HepG2 (cell line): ENCODE measurements around the gene ELAVL2. TPM values are rescaled to one million over a fixed set of nuclear protein-coding genes. Genes with fewer than 3 reads are reported as not detected.
A peak's percentile ranks its signal among the peaks of the same experiment; 100 is the strongest.

Experiments
- ATAC-seq: fragments of 200-7000 bp; cut with Tn5 transposase; 3 replicates; pipeline ENCODE4 v1.9.1; 2020; ENCODE audit warnings: mild to moderate bottlenecking, moderate library complexity
- BruUV-seq: library from RNA; stranded (reverse); fragments of 400-500 nt; replicated peaks from 2 replicates; lab custom pipeline; 2021; lab: Mats Ljungman, UMichigan
- CTCF ChIA-PET: fragments of 300-600 bp; formaldehyde crosslinking; extraction: SDS; loops from one replicate; lab custom pipeline; 2021; ENCODE audit warnings: low total read pairs, inconsistent platforms, low intra/inter-chr PET ratio; lab: Yijun Ruan, JAX
- POLR2A ChIA-PET: fragments of 350-600 bp; sonication (Branson Sonifier 250); formaldehyde crosslinking; loops from one replicate; lab custom pipeline; 2020; ENCODE audit warnings: antibody characterized with exemption, inconsistent platforms; lab: Yijun Ruan, JAX
- DNase-seq: peaks from one replicate; pipeline ENCODE4 v3.0.0-alpha.2; 2015; ENCODE audit warnings: low spot score
- FAIRE-seq: peaks from 3 replicates; lab custom pipeline; 2011; peaks lifted over from hg19 to GRCh38; lab: Jason Lieb, UNC
- H2AFZ ChIP-seq: one replicate; pipeline ENCODE4 v1.6.1; 2011; ENCODE audit warnings: low read length, inconsistent platforms
- H3K27ac ChIP-seq: fragments of 300-600 bp; 3 replicates; pipeline ENCODE4 v1.8.0; 2011; ENCODE audit warnings: mixed run types, mild to moderate bottlenecking, mixed read lengths, low read length, inconsistent platforms; ENCODE audit not compliant: insufficient read depth; ENCODE audit errors: extremely low read length
- H3K27me3 ChIP-seq, 2 experiments: fragments of 200-600 bp in 1 of 2; 2 replicates in 1 of 2; 3 replicates in 1 of 2; pipeline versions ENCODE4 v1.6.0 to v1.8.0; 2011; ENCODE audit warnings: low read length in 2 of 2, mild to moderate bottlenecking in 2 of 2, moderate library complexity in 2 of 2, inconsistent platforms in 1 of 2; ENCODE audit not compliant: insufficient read depth in 2 of 2, control insufficient read depth in 1 of 2
- H3K36me3 ChIP-seq, 2 experiments: fragments of 200-600 bp in 1 of 2; replicated peaks in 1 of 2; 2 replicates in 1 of 2; 3 replicates in 1 of 2; pipeline versions ENCODE4 v1.5.1 to v1.8.0; 2011; ENCODE audit warnings: low read length in 2 of 2, inconsistent platforms in 1 of 2; ENCODE audit not compliant: insufficient read depth in 2 of 2, control insufficient read depth in 1 of 2
- H3K4me1 ChIP-seq: 2 replicates; pipeline ENCODE4 v1.5.1; 2012; ENCODE audit warnings: low read length, inconsistent platforms; ENCODE audit not compliant: insufficient read depth
- H3K4me2 ChIP-seq: 2 replicates; pipeline ENCODE4 v1.6.0; 2011; ENCODE audit warnings: low read depth, low read length, inconsistent platforms
- H3K4me3 ChIP-seq, 3 experiments: fragments of 200-600 bp in 1 of 3; sonication (generic), shearing (Covaris generic) in 1 of 3; replicated peaks in 1 of 3; 2 replicates each; pipeline ENCODE4 v1.5.1; 2011 to 2016; ENCODE audit warnings: low read length in 3 of 3, inconsistent platforms in 2 of 3, low read depth in 2 of 3, mild to moderate bottlenecking in 2 of 3, control low read depth in 1 of 3, mixed read lengths in 1 of 3; ENCODE audit not compliant: insufficient read depth in 1 of 3
- H3K79me2 ChIP-seq: one replicate; pipeline ENCODE4 v1.6.1; 2011; ENCODE audit warnings: low read length, inconsistent platforms; ENCODE audit not compliant: insufficient read depth
- H3K9ac ChIP-seq: 2 replicates; pipeline ENCODE4 v1.6.0; 2011; ENCODE audit warnings: mild to moderate bottlenecking, low read depth, low read length, inconsistent platforms; ENCODE audit not compliant: insufficient read depth
- H3K9me3 ChIP-seq: 2 replicates; pipeline ENCODE4 v1.5.1; 2012; ENCODE audit warnings: mild to moderate bottlenecking, low read length
- H4K20me1 ChIP-seq: 2 replicates; pipeline ENCODE4 v1.6.0; 2011; ENCODE audit warnings: inconsistent platforms, mild to moderate bottlenecking, low read length, moderate library complexity; ENCODE audit not compliant: insufficient read depth
- MAFF ChIP-seq: IDR thresholded peaks from 2 replicates; pipeline ENCODE4 v1.6.1; 2011; ENCODE audit warnings: low read depth, low read length, improper control_type of control experiment
- MAFK ChIP-seq, 2 experiments: IDR thresholded peaks in 1 of 2; conservative IDR thresholded peaks in 1 of 2; 2 replicates each; pipeline ENCODE4 v1.6.1; 2011; ENCODE audit warnings: improper control_type of control experiment in 2 of 2, low read length in 2 of 2
- NFYC ChIP-seq: IDR thresholded peaks from 2 replicates; pipeline ENCODE4 v1.6.1; 2016; ENCODE audit warnings: missing genetic modification reagents, missing compliant biosample characterization
- NR2F2 ChIP-seq: IDR thresholded peaks from 2 replicates; pipeline ENCODE4 v1.6.1; 2012; ENCODE audit warnings: low read depth, inconsistent platforms, borderline replicate concordance
- WGBS: methylation state at CpG from one replicate; pipeline ENCODE4 v1.1.6; 2017; ENCODE audit warnings: low lambda C conversion rate; 5-methylcytosine and 5-hydroxymethylcytosine counted together
- in situ Hi-C: cut with HindIII; loops from 2 replicates; pipeline ENCODE4 v1.10.0; 2017; ENCODE audit warnings: low pct_unique_long_range_greater_than_20kb; ENCODE audit not compliant: extremely low pct_ligation_motif_present
- intact Hi-C: fragments of 100-400 bp; cut with micrococcal nuclease; formaldehyde crosslinking; loops from one replicate; pipeline ENCODE4 v1.10.0; 2022; ENCODE audit not compliant: unreplicated experiment
- polyA plus RNA-seq, 8 experiments: library from polyadenylated mRNA; depleted of rRNA in 3 of 8; stranded (reverse) in 7 of 8; unstranded in 1 of 8; fragments of >200 nt; fragmentation: Illumina TruSeq in 4 of 8; extraction: Trizol in 4 of 8; gene quantifications; 2 replicates each; pipeline versions ENCODE4 v1.2.1 to v1.2.3, GENCODE V29; 2011 to 2016; ENCODE audit warnings: low read depth in 4 of 8, missing spikeins in 1 of 8, mixed read lengths in 1 of 8; ENCODE audit not compliant: insufficient read depth in 1 of 8
- total RNA-seq, 5 experiments: library from RNA; depleted of rRNA; stranded (reverse); fragments of >200 nt; fragmentation: Illumina TruSeq; extraction: Trizol; gene quantifications; 2 replicates each; pipeline ENCODE4 v1.2.3, GENCODE V29; 2016; ENCODE audit warnings: low read depth in 1 of 5
- TF ChIP-seq, protein P1 (sequence below): sonication (generic); formaldehyde crosslinking; IDR thresholded peaks from 2 replicates; pipeline ENCODE4 v1.9.0; 2022; ENCODE audit warnings: low read depth, missing genetic modification reagents

The ELAVL2 gene
- total and polyA plus RNA-seq, 2 of the 13 experiments (the other 11 are each of a cell fraction or from before 2014, with no cell fraction given), result not detected

DNA sequence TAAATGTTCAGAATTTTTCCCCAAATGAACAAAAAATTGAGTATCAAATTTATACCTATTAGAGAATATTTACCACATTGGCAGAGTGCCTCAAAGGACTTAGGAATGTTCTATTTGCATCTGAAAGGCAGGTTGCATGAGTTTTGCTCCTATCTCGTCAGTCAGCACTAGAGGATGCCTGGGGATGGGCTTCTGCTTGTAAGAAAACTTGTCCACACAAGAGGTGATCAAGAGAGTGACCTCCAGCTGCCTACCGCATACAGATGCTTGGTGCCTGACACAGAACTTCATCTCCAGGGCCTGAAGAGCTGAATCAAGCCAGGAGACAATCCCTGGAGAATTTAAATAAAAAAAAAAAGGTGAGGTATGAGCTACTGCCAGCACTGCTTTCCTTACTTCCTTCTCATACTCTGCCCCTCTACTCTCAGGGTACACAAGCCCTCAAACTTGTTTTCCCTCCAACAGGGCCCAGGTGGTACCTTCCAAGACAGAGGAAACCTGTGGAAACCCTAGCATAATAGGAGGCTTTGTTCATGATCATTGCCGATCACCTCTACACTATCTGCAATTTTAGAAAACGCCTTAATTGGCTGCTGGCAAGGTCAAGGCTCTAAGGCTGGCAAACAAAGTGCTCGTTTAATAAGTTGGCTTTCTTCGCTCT is 166.6 kb downstream of the ELAVL2 start:
- FAIRE-seq, result no peak

DNA sequence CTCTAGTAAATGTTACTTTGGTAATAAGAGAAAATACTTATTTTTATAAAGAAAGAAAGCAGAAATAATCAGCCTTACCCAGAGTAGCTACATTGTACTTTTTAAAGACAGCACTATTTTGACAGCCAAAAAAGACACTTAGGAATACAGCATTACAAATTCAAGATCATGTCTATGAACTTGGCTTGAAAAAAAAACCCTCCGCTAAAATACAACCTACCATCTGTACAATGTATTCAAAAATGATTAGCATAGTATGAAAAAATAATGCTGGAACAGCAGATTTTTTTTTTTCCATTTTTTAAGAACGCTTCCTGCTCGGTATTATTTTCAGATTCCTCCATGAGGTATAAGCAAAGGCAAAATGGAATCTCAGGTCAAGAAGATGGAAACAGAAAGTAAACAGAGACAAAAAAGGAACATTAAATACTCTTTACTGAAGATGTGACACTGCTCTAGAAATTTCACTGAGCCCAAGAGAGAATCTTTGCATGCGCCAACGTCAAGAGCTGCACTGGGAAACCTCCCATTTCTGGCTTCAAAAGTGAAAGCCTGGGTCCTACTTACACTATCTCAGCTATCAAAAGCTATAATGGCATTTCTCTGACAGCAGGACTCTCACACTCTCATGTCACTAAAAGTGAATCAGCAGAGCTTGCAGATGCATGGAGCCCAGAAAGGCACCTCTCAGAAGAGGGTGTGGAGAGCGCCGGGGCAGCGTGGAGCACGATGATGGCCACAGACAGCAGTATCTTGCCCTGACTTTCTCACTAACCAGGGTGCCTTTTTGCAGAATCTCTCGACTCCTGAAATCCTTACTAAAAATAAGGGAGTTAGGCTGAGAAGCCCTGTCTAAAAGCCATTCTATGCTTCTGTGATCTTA is 167.4 kb downstream of the ELAVL2 start:
- Histone ChIP-seq H3K79me2 (no peaks in the 10 kb centered on the region), H3K27me3 (no peaks in the 10 kb centered on the region), H3K4me2 (no peak overlapping the region), H3K4me1 (no peaks in the 10 kb centered on the region), H3K27ac (no peak overlapping the region), H4K20me1 (no peaks in the 10 kb centered on the region), H3K9me3 (no peaks in the 10 kb centered on the region; the same call in 1 of the 2 replicates), H3K9ac (no peak overlapping the region), H2AFZ (no peak overlapping the region), H3K36me3 (no peaks in the 10 kb centered on the region), H3K4me3 (no peak overlapping the region)
- WGBS, result 36% methylated on average over 8 of the region's 10 CpGs
- ChIA-PET CTCF (no interaction called here), POLR2A (no interaction called here)
- ATAC-seq (no peak), DNase-seq (no peak), FAIRE-seq (no peak)
- intact Hi-C loops (no loop called here), in situ Hi-C loops (no loop called here)
- BruUV-seq, result no TSS peak
- TF ChIP-seq MAFF (0 out of 2 replicates have a peak, but pooled peaks have one; percentile 26), NR2F2 (no peak), MAFK (conservative IDR thresholded peaks at IDR 0.05 in 1 of 2, IDR thresholded peaks at IDR 0.05 in 1 of 2; ENCODE audit: low read length in 2 of 2) (peak; percentile 25 to 44; a peak in 1 of 4 replicates)

More for the DNA sequence above, 166.6 kb downstream of the ELAVL2 start:
- TF ChIP-seq NFYC, result no peak
- TF ChIP-seq, protein P1, sequence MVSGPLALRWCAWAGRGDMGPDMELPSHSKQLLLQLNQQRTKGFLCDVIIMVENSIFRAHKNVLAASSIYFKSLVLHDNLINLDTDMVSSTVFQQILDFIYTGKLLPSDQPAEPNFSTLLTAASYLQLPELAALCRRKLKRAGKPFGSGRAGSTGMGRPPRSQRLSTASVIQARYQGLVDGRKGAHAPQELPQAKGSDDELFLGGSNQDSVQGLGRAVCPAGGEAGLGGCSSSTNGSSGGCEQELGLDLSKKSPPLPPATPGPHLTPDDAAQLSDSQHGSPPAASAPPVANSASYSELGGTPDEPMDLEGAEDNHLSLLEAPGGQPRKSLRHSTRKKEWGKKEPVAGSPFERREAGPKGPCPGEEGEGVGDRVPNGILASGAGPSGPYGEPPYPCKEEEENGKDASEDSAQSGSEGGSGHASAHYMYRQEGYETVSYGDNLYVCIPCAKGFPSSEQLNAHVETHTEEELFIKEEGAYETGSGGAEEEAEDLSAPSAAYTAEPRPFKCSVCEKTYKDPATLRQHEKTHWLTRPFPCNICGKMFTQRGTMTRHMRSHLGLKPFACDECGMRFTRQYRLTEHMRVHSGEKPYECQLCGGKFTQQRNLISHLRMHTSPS (CRISPR knock-in tag), result no peak
- Histone ChIP-seq H3K36me3 (no peaks in the 10 kb centered on the region), H3K79me2 (no peaks in the 10 kb centered on the region), H3K4me1 (no peaks in the 10 kb centered on the region), H3K27ac (no peak overlapping the region), H4K20me1 (no peaks in the 10 kb centered on the region), H2AFZ (no peak overlapping the region), H3K27me3 (no peaks in the 10 kb centered on the region), H3K9me3 (no peaks in the 10 kb centered on the region; the same call in 1 of the 2 replicates), H3K9ac (no peak overlapping the region), H3K4me3 (no peak overlapping the region), H3K4me2 (no peak overlapping the region)
- WGBS, result 8% methylated on average over 6 of the region's 6 CpGs
- no peak for DNase-seq
- no TSS peak for BruUV-seq
- ATAC-seq, result no peak
- in situ Hi-C loops (no loop called here), intact Hi-C loops (no loop called here)
- ChIA-PET CTCF (no interaction called here), POLR2A (no interaction called here)
